ENCODE data around the gene SEC24C.
"Not testable (repeated sequence)": the region's sequence is repeated elsewhere in the genome, so short reads cannot be mapped to it uniquely, and the experiment has no call there.

Gene SEC24C

DNA sequence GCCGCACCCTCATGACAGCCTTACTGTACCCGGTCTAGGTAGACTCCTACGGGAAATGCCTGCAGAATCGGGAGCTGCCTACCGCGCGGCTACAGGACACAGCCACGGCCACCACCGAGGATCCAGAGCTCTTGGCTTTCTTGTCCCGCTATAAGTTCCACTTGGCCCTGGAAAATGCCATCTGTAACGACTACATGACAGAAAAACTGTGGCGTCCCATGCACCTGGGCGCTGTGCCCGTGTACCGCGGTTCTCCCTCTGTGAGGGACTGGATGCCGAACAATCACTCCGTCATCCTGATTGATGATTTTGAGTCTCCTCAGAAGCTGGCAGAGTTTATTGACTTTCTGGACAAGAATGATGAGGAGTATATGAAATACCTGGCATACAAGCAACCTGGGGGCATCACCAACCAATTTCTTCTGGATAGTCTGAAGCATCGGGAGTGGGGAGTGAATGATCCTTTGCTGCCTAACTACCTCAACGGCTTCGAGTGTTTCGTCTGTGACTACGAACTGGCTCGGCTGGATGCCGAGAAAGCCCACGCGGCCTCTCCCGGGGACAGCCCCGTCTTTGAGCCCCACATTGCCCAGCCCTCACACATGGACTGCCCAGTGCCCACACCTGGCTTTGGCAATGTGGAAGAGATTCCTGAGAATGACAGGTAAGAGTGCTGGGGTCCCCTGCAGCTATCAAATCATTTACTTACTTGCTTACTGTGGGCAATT, 29.1 kb downstream of the SEC24C start:
- DNase-seq = no peak

DNA sequence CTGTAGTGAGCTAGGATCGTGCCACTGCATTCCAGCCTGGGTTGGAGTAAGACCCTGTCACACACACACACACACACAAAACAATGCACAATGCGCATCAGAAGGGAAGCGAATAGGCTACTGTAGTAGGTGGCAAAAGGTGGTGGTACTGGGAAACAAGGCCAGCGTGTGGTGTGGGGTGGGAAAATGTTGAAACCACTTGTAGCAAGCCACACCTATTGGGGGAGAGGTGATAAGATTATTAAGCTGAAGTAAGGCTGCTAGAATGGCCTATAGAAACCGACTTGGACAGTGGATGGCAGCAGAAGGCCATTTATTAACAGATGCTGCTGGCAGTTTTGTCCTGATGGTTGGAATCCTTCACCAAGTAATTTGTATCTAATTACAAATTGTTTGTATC, 30.5 kb downstream of the SEC24C start:
- peak; percentile 20 for DNase-seq

DNA sequence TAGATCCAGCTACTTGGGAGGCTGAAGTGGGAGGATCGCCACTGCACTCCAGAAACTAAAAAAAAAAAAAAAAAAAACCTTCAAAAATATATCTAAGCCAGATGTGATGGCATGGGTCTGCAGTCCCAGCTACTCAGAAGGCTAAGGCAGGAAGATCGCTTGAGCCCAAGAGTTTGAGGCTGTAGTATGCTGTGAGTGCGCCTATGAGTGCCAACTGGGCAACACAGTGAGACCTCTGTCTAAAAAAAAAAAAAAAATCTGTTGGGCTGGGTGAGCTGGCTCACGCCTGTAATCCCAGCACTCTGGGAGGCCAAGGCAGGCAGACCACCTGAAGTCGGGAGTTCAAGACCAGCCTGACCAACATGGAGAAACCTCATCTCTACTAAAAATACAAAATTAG, 34.8 kb downstream of the SEC24C start:
- DNase-seq = no peak

DNA sequence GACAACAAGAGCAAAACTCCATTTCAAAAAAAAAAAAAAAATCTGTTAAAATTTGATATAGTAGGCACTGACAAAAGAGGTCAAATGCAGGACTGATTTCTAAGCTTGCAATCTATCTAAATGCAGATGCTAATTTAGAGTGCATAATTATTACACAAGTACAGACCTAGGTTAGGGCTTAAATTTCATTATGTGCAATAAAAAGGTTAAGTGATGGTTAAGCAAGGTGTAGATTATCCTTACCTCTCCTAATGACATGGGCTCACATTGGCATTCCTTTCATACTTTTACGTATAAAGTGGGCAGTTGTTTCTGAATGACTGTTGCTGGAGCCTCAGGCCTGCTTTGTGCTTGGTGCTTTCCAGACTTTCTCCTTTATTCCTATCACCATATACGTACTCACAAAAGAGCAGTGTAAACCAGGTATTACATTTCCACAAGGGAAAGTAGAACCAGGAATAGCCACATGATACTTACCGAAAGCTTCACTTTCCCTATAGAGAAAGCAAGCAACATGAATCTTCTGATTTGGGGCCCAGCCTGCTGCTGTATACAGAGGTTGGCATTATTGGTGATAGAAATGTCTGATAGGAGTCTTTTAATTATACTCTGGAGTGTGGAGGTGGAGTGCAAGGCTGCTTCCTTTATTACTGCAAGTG, 35.5 kb downstream of the SEC24C start:
- DNase-seq = no peak

DNA sequence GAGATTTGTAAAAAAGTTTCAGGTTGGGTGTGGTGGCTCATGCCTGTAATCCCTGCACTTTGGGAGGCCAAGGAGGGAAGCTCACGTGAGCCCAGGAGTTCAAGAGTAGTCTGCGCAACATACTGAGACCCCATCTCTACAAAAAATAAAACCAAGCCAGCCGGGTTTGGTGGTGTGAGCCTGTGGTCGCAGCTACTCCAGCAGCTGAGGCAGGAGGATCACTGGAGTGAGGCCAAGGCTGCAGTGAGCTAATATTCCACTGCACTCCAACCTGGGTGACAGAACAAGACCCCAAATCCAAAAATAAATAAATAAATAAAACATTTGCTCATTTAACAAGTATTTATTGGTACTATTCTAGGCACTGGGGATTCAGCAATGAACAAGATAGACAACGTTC, 36.1 kb downstream of the SEC24C start:
- DNase-seq = no peak

DNA sequence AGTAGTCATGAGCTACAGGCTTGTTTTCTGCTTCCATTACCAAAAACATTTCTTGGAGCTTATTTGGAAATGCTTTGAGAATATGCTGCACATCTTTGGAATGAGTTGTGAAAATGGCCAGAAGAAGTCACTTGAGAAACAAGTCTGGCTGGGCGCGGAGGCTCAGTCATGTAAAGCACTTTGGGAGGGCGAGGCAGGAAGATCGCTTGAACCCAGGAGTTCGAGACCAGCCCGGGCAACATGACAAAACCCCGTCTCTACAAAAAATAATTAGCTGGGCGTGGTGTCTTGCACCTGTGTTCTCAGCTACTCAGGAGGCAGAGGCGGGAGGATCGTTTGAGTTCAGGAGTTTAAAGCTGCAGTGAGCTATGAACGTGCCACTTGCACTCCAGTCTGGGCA, 36.8 kb downstream of the SEC24C start:
- peak; percentile 25 for DNase-seq

DNA sequence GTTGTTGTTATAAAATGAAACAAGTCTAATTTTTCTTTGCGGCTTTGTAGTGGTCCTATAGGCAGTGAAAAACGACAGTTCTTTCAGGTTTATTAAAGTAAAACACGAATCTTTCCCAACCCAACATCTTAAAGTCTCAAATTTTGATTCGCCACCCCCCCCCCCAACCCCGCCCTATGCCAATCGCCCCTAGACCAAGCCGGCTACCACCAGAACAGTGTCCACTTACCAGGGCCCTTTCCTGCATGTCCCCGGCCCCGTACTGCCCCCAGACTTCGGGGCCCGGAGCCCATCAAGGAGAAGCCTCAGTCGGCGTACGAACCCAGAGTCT, 37.3 kb downstream of the SEC24C start:
- no peak for DNase-seq

DNA sequence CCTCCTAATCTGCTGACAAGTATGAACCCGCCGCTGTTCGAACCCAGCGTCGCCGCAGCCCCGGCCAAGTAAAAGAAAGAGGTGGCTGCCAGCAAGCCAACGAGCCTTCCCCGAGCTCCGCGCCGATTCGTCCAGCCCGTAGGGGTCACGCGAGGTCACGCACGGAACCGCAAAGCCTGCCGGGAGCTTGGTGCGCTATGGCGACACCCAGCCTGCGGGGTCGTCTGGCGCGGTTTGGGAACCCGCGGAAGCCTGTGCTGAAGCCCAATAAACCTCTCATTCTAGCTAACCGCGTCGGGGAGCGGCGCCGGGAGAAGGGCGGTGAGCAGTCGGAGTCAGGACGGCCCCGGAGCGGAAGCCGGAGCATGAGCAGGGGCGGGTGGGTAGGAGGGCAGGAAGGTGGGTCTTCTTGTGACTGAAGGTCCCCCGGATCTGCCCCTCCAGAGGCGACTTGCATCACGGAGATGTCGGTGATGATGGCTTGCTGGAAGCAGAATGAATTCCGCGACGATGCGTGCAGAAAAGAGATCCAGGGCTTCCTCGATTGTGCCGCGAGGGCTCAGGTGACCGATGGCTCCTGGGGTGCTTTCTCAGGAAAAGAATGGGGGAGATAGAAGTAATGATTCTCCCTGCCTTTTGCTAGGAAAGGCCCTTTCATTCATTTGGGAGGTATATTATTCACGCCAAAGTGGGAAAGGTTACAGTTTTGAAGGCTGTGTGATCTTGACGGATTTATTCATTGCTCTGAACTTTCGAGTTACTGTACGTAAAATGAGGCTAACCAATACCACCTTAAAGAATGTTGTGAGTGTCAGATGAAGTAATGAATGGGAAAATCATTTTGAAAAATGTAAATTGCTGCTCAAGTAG, 37.9 kb downstream of the SEC24C start, which contains the start of gene CHCHD1:
TSS of gene CHCHD1 (plus strand) at position 170 of the 870 bp plus-strand sequence. CDS start at position 198, 28 bp downstream.
- peak; percentile 95 for DNase-seq

DNA sequence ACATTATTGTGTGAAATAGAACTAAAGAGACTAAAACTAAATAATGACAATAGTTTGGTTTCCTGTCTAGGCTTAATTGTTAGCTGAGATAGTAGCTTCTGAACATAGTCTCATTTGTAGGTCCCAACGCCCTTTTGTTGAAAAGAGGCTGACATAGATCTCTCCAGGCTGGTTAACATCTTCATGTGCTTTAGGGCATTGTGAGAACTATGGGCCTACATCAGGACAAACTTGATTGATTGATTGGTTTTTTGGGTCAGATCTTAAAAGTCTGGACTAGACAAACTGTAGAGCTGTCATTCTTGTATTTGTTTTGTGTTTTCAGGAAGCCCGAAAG, 38.5 kb downstream of the SEC24C start:
- DNase-seq = no peak

DNA sequence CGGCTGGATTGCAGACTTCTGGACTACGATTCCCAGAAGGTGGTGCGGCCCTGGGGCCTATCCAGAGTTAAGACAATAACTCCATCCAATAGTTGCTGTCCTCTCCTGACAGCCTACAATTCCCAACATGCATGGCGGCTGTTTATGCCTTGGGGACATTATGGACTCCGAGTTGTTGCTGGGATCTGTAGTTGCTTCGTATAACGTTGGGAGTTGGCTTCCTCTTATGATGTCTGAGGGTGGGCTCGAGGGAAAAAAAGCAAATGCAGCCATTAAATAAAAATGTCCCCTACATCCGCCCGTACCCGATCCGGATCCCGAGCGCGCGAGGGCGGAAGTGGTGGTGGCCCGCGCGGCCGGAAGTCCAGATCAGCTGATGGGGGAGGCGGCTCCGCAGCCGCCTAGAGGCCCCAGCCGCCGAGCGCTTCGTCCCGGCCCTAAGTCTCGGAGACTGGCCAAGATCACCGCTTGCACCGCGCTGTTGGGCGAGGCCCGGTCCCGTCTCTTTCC, 41.1 kb downstream of the SEC24C start, which contains the start of gene ZSWIM8:
TSS of gene ZSWIM8 (plus strand) at position 396 of the 510 bp plus-strand sequence. CDS start 273 bp downstream, outside the sequence.
- peak; percentile 90 for DNase-seq

DNA sequence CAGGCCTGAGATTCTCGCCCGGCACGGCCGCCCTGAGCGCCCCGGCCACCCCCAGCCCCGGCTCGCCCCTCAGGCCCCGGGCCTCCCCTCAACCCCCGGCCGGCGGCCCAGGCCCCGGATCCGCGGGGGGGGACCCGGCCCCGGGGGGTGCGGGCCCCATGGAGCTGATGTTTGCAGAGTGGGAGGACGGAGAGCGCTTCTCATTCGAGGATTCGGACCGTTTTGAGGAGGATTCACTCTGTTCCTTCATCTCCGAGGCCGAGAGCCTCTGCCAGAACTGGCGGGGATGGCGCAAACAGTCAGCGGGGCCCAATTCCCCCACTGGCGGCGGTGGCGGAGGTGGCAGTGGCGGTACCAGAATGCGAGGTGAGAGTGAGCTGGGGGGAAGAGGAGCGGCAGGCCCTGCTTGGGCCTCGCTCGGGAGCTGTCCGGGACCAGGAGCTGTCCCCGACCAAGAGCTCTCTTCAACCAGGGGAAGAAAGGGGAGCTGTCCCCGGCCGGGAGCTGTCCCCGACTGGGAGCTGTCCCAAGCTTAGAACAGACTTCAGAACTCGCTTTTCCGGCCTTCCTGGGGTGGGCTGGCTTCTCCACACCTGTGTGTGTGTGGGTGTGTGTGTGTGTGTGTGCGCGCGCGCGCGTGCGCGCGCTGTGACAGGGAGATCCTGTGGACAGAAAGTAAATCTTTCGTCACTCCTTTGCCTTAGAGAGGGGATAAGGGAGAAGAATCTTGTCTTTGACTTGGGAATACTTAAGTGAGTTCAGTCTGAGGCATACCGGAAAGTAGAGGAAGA, 41.7 kb downstream of the SEC24C start:
- DNase-seq = peak; percentile 44

DNA sequence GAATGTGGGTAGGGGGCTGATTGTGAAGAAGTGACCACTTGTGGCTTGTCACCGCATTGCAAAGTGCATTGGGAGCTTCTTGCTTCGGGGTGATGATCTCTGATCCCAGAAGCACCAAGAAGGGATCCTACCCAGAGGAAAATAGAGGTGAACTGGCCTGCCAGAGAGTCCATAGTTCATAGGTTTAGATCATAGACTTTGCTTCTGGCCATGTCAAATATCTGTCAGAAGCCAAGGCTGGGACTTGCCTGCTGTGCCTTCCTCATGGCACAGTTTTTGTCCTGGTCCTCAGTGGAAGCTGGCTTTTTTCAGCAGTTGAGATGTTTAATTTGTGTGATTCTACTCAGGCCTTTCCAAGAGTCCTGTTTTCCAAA, 42.3 kb downstream of the SEC24C start:
- no peak for DNase-seq

DNA sequence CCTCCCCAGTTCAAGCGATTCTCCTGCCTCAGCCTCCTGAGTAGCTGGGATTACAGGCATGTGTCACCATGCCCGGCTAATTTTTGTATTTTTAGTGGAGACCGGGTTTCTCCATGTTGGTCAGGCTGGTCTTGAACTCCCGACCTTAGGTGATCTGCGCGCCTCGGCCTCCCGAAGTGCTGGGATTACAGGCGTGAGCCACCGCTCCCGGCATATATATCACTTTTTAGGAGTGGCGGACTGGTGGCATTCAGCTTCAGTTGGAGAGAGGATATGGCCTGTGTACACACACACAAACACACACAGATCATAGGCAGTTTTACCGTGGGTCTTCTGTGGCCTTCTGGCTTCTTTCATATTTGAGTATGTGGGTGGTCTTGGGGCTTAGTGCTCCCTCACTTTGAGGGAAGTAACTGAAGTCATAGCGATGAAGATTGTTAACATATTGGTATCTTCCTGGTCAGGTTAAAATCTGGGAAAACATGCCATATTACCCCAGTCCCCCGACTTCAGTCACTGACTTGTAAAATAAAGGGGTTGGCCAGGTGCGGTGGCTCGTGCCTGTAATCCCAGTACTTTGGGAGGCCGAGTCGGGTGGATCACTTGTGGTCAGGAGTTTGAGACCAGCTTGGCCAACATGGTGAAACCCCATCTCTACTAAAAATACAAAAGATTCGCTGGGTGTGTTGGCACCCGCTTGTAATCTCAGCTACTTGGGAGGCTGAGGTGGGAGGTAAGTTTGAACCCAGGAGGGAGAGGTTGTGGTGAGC, 43.0 kb downstream of the SEC24C start:
- DNase-seq = not testable (repeated sequence)

DNA sequence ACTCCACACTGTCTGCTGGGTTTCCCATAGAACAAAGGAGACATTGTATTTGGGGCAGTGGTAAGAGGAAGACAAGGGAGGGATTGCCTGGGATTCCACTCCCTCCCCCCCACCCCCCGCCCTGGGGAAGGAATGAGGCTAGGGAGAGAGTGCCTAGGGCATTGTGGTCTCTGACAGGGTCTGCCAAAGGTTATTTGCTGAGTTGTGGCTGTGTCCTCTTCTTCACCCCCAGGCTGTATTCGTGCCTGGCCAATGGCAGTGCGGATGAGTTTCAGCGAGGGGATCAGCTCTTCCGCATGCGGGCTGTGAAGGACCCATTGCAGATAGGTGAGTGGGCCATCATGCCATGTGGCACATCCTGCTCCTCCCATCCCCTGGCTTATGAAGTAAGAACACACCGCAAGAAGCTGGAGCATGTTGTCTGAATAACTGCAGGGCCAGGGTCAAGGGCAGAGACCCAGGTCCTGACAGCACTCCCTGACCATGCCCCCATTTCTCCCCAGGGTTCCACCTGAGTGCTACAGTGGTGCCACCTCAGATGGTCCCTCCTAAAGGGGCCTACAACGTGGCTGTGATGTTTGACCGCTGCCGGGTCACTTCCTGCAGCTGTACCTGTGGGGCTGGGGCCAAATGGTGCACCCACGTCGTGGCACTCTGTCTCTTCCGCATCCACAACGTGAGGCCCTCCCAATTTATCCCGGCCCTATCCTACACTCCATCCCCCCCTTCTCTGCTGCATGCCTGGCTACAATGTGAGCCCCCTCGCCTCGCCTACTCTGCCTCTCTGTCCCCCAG, 44.9 kb downstream of the SEC24C start:
- no peak for DNase-seq

DNA sequence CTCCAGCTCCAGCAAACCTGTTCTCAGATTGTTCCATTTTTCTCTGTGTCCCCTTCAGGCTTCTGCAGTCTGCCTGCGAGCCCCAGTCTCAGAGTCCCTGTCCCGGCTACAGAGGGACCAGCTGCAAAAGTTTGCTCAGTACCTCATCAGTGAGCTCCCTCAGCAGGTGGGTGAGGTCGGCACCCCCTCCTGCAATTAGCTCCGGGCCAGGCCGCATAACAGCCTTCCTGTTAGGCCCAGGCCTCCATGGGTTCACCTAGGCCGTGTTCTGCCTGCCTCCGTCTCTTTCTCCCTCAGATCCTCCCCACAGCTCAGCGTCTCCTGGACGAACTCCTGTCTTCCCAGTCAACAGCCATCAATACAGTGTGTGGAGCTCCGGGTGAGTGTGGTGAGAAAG, 45.5 kb downstream of the SEC24C start:
- no peak for DNase-seq

DNA sequence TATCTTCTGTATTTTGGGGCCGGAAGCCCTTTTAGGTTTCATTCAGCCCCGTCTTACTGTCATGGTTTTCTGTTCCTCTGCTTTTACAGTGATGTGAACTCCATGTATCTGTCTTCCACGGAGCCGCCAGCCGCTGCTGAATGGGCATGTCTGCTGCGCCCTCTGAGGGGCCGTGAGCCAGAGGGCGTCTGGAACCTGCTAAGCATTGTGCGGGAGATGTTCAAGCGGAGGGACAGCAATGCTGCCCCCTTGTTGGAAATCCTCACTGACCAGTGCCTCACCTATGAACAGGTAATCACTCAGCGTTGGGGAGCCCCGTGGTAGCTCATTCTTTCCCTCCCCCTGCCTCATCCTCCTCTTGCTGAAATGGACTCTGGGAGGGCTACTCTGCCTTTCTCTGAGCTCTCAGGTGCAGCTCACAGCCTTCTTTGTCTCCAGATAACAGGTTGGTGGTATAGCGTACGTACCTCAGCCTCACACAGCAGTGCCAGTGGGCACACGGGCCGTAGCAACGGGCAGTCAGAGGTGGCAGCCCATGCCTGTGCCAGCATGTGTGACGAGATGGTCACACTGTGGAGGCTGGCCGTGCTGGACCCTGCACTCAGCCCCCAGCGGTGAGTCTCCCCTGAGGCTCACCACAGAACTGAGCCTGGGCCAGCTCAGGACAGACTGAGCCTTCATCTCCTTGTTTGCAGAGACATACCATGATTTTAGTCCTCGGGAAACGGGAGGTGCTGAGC, 46.9 kb downstream of the SEC24C start:
- no peak for DNase-seq

DNA sequence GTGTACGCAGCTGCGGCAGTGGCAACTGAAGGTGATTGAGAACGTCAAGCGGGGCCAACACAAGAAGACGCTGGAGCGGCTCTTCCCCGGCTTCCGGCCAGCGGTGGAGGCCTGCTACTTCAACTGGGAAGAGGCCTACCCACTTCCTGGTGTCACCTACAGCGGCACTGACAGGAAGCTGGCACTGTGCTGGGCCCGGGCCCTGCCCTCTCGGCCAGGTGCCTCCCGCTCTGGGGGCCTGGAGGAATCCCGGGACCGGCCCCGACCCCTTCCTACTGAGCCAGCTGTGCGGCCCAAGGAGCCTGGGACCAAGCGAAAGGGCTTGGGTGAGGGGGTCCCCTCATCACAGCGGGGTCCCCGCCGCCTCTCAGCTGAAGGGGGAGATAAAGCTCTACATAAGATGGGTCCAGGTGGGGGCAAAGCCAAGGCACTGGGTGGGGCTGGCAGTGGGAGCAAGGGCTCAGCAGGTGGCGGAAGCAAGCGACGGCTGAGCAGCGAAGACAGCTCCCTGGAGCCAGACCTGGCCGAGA, 47.8 kb downstream of the SEC24C start:
- no peak for DNase-seq

DNA sequence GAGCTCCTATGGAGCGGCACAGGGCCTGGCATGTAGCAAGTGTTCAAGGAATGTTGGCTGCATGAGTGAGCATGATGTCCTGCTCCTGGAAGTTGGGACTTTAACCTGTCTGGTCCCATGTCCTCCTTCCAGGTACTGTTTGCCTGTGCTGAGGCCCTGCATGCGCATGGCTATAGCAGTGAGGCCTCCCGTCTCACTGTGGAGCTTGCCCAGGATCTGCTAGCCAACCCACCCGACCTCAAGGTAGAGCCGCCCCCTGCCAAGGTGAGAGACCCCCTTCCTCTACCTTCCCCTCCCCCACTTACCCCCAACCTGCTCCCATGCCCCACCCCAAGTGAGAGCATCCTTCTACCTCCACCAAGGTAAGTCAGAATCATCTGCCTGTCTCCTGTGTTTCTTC, 49.3 kb downstream of the SEC24C start:
- no peak for DNase-seq

DNA sequence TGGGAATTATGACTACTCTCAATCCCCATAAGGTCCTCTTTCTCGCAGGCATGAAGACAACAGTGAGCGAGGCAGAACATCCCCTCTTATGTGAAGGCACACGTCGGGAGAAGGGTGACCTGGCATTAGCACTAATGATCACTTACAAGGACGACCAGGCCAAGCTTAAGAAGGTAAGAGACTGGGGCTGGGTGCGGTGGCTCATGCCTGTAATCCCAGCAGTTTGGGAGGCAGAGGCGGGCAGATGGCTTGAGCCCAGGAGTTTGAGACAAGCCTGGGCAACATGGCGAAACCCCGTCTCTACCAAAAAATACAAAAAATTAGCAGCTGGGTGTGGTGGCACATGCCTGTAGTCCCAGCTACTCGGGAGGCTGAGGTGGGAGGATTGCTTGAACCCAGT, 51.3 kb downstream of the SEC24C start:
- DNase-seq = not testable (repeated sequence)

DNA sequence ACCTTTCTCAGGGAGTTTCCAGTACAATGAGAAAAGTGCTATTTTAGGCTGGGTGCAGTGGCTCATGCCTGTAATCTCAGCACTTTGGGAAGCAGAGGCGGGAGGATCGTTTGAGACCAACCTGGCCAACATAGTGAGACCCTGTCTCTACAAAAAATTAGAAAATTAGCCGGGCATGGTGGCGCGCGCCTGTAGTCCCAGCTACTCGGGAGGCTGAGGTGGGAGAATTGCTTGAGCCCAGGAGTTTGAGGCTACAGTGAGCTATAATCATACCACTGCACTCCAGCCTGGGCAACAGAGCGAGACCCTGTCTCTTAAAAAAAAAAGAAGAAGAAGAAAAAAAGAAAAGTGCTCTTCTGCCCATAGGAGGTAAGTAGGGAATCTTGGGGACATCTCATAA, 51.9 kb downstream of the SEC24C start:
- not testable (repeated sequence) for DNase-seq

Data from activated CD4-positive, alpha-beta T cell treated with anti-CD3 and anti-CD28 coated beads, Interleukin-2, Interleukin-6, amounts not matched to agents 100 ng/mL and 50 ng/mL, durations not matched to agents 16 hours and 8 hours (primary cell).